RWPE2 (cell line): ENCODE results near the gene TIMM44.

ENCODE experiments used
- ATAC-seq: fragments of 200-7000 bp; cut with Tn5 transposase; 3 replicates; pipeline ENCODE4 v1.9.1; 2021; ENCODE audit warnings: low read depth
- DNase-seq: peaks from one replicate; pipeline ENCODE4 v3.0.0-alpha.2; 2020; ENCODE audit warnings: low spot score
- H3K27ac ChIP-seq: fragments of 450-650 bp; 2 replicates; pipeline ENCODE4 v1.5.1; 2017; ENCODE audit warnings: mild to moderate bottlenecking; ENCODE audit not compliant: poor library complexity, severe bottlenecking
- H3K27me3 ChIP-seq: fragments of 250-450 bp; sonication (Bioruptor Pico); 2 replicates; pipeline ENCODE4 v1.5.1; 2021; ENCODE audit warnings: mild to moderate bottlenecking, moderate library complexity; ENCODE audit not compliant: insufficient read depth, poor library complexity, severe bottlenecking
- H3K36me3 ChIP-seq: fragments of 250-450 bp; sonication (Bioruptor Pico); 2 replicates; pipeline ENCODE4 v1.5.1; 2020; ENCODE audit warnings: low read depth, mild to moderate bottlenecking, moderate library complexity
- H3K4me1 ChIP-seq: fragments of 250-450 bp; sonication (Bioruptor Pico); 2 replicates; pipeline ENCODE4 v1.5.1; 2021; ENCODE audit warnings: mild to moderate bottlenecking, moderate library complexity; ENCODE audit not compliant: insufficient read depth, poor library complexity, severe bottlenecking
- H3K4me3 ChIP-seq: fragments of 250-450 bp; sonication (Bioruptor Pico); 2 replicates; pipeline ENCODE4 v1.5.1; 2021; ENCODE audit warnings: mild to moderate bottlenecking, moderate library complexity; ENCODE audit not compliant: severe bottlenecking
- H3K9me3 ChIP-seq: fragments of 250-450 bp; sonication (Bioruptor Pico); 2 replicates; pipeline ENCODE4 v1.5.1; 2021; ENCODE audit warnings: mild to moderate bottlenecking, moderate library complexity; ENCODE audit not compliant: severe bottlenecking
- TF ChIP-seq, protein P1 (sequence below): fragments of 450-650 bp; IDR thresholded peaks from one replicate; pipeline ENCODE4 v1.5.1; 2017; ENCODE audit warnings: mild to moderate bottlenecking, moderate library complexity; ENCODE audit not compliant: poor library complexity, severe bottlenecking

TIMM44 gene

DNA sequence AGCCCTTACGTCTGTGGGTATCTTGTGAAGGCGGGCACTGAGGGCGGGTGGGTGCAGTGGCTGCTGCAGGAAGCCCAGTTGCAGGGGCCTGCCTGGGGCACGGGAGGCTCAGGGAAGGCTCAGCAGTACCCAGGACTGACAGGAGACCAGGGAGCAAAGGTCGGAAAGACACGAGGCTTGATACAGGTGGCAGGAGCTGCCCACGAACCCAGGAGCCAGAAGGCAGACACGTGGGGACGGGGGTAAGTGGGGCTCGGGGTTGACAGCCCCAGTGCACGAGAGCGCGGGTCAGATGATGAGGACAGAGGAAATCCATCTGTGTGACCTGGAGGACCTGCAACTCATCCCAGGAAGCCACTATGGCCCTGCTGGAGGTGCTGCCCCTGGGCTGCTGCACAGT is 36.7 kb upstream of the TIMM44 start:
- Histone ChIP-seq H3K27ac (no peak overlapping the region), H3K9me3 (no peaks in the 10 kb centered on the region), H3K4me3 (no peak overlapping the region), H3K4me1 (no peaks in the 10 kb centered on the region), H3K36me3 (peaks cover 60% of the 10 kb centered on the region), H3K27me3 (no peaks in the 10 kb centered on the region)
- DNase-seq, result no peak
- TF ChIP-seq, protein P1, sequence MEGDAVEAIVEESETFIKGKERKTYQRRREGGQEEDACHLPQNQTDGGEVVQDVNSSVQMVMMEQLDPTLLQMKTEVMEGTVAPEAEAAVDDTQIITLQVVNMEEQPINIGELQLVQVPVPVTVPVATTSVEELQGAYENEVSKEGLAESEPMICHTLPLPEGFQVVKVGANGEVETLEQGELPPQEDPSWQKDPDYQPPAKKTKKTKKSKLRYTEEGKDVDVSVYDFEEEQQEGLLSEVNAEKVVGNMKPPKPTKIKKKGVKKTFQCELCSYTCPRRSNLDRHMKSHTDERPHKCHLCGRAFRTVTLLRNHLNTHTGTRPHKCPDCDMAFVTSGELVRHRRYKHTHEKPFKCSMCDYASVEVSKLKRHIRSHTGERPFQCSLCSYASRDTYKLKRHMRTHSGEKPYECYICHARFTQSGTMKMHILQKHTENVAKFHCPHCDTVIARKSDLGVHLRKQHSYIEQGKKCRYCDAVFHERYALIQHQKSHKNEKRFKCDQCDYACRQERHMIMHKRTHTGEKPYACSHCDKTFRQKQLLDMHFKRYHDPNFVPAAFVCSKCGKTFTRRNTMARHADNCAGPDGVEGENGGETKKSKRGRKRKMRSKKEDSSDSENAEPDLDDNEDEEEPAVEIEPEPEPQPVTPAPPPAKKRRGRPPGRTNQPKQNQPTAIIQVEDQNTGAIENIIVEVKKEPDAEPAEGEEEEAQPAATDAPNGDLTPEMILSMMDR, result no peak
- no peak for ATAC-seq

DNA sequence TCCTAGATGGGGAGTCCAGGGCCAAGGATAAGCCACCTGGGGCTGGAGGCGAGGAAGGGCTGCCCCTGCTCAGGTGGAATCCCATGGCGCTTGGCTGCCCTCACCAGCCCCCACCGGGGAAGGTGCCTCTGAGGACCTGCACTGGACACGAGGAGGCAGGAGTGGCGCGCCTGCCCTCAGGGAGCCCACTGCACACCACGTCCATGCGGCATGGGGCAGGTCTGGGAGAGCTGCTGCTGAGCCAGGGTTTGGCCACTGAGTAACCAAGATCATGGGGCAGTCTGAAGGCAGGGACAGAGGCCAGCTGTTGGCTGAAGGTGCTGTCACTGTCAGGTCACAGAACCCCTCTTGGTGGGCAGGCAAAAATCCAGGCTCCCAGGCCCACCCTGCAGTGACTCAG is 36.1 kb upstream of the TIMM44 start:
- no peaks in the 10 kb centered on the region for H3K4me1 ChIP-seq
- H3K27ac ChIP-seq, result no peak overlapping the region
- H3K36me3 ChIP-seq, result peaks cover 57% of the 10 kb centered on the region
- H3K27me3 ChIP-seq, result no peaks in the 10 kb centered on the region
- H3K4me3 ChIP-seq, result no peak overlapping the region
- no peaks in the 10 kb centered on the region for H3K9me3 ChIP-seq
- TF ChIP-seq, protein P1, result no peak
- DNase-seq (no peak), ATAC-seq (no peak)

DNA sequence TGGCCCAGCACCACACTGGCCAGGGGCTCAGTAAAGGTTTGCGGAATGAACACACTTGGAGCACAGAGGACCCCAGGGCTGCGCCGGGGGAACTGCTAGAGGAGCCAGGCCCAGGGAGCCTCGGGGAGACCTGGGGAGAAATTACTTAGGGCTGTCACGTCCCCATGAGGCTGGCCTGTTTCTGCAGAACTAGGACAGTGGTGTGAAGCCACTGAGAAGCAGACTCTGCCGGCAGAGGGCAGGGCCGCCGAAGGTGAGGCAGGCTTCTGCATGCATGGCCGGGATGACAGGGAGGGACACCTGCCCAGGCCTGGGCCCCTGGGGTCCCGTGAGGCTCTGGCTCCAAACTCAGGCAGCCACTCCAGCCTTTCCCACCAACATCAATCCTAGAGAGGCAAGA is 35.5 kb upstream of the TIMM44 start:
- H3K4me3 ChIP-seq, result no peak overlapping the region
- H3K9me3 ChIP-seq, result no peaks in the 10 kb centered on the region
- TF ChIP-seq, protein P1, result no peak
- H3K27ac ChIP-seq, result no peak overlapping the region
- H3K36me3 ChIP-seq, result peaks cover 54% of the 10 kb centered on the region
- H3K27me3 ChIP-seq, result no peaks in the 10 kb centered on the region
- DNase-seq, result no peak
- ATAC-seq, result no peak
- H3K4me1 ChIP-seq, result no peaks in the 10 kb centered on the region

DNA sequence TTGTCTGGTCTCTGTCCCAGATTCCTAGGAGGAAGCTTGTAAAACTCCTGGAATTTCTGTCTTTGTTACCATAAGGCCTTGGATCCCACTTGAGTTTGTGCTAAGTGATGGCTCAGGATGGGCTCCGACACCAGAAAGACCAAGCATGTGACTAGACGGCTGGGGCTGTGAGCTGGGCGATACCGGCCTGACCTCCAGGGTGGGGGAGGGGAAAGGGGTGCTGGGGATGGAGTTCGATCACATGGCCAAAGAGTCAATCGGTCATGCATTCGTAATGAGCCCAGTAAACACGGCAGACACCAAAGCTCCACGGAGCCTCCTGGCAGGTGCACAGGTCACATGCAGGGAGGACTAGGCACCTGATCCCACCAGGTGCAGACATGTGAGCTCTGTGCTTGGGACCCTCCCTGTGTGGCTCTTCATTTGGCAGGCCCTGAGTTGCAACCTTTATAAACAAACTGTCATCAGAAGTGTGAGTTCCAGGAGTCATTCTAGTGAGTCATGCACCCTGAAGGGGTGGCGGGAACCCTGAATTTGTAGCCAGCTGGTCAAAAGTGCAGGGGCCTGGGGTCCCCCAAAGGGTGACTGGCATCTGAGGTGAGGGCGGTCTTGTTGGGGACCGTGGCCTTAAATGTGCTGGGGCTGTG is 34.8 kb upstream of the TIMM44 start:
- Histone ChIP-seq H3K9me3 (no peaks in the 10 kb centered on the region), H3K27me3 (no peaks in the 10 kb centered on the region), H3K4me1 (no peaks in the 10 kb centered on the region), H3K4me3 (no peak overlapping the region), H3K27ac (no peak overlapping the region), H3K36me3 (peaks cover 59% of the 10 kb centered on the region)
- ATAC-seq, result no peak
- TF ChIP-seq, protein P1, result no peak
- no peak for DNase-seq

DNA sequence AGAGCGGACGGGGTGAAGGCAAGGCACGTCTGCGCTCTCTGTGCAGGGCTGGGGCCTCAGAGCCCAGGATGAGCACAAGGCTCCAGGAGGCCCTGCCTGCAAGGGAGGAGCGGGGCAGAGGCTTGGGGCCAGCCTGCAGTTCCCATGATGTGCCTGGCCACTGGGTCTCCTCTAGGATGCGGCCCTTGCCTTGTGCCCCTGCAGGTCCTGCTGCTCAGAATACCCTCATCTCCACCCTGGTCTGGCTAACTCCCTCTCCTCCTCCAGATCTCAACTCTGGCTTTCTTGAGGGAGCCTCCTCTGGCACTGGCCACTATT is 34.2 kb upstream of the TIMM44 start:
- Histone ChIP-seq H3K4me3 (no peak overlapping the region), H3K27ac (no peak overlapping the region), H3K36me3 (peaks cover 59% of the 10 kb centered on the region), H3K27me3 (no peaks in the 10 kb centered on the region), H3K4me1 (no peaks in the 10 kb centered on the region), H3K9me3 (no peaks in the 10 kb centered on the region)
- ATAC-seq, result no peak
- TF ChIP-seq, protein P1, result no peak
- no peak for DNase-seq
